ENCODE results near the gene LGALS7. TPM values are rescaled to one million over a fixed set of nuclear protein-coding genes. Genes with fewer than 3 reads are reported as not detected.

The LGALS7 gene
- total RNA-seq, 6 experiments from 2014 or later: not detected

DNA sequence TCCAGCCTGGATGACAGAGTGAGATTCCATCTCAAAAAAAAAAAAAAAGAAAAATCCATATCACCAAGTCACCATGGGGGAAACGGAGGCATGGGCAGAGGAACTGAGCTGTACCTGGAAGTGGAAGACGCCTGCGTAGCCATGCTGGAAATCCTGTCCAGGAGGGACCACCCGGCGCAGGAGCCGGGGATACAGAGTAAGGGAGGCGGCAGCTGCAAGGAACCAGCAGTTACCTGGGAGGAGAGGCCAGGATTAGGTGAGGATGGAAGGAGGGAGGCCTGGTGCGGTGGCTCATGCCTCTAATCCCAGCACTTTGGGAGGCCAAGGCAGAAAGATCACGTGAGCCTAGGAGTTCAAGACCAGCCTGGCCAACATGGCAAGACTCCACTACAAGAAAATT is 31.0 kb downstream of the LGALS7 start:
- Mint-ChIP-seq H3K9me3 (peaks cover 5% of the 10 kb centered on the region; the same call in 1 of the 2 replicates), H3K27ac (no peak overlapping the region), H3K4me3 (no peak overlapping the region), H3K36me3 (ENCODE audit: low read depth) (no peaks in the 10 kb centered on the region), H3K27me3 (ENCODE audit: insufficient read depth) (peaks cover 2% of the 10 kb centered on the region), H3K4me1 (ENCODE audit: low read depth) (no peaks in the 10 kb centered on the region)
- no peak for DNase-seq
- TF ChIP-seq, protein P1, sequence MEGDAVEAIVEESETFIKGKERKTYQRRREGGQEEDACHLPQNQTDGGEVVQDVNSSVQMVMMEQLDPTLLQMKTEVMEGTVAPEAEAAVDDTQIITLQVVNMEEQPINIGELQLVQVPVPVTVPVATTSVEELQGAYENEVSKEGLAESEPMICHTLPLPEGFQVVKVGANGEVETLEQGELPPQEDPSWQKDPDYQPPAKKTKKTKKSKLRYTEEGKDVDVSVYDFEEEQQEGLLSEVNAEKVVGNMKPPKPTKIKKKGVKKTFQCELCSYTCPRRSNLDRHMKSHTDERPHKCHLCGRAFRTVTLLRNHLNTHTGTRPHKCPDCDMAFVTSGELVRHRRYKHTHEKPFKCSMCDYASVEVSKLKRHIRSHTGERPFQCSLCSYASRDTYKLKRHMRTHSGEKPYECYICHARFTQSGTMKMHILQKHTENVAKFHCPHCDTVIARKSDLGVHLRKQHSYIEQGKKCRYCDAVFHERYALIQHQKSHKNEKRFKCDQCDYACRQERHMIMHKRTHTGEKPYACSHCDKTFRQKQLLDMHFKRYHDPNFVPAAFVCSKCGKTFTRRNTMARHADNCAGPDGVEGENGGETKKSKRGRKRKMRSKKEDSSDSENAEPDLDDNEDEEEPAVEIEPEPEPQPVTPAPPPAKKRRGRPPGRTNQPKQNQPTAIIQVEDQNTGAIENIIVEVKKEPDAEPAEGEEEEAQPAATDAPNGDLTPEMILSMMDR (IDR thresholded peaks at IDR 0.05): no peak

DNA sequence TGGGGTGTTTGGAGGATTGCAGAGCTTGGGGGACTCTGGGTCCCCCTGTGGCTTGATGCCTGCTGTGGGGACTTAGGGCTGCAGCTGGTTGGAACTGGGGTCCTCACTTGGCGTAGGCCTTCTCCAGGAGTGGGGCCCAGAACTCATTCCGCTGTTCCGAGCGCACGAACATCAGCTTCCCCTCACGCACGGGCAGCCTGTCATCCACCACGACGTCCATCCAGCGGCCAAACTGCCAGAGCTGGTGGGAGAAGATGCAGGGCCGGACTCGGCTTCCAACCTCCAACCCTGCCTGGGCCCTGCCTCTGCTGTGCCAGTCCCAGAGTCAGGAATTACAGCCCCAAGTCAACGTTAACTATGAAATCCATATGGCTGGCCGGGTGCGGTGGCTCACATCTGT is 31.6 kb downstream of the LGALS7 start:
- TF ChIP-seq, protein P1 (IDR thresholded peaks at IDR 0.05): no peak
- Mint-ChIP-seq H3K36me3 (ENCODE audit: low read depth) (no peaks in the 10 kb centered on the region), H3K4me3 (no peak overlapping the region), H3K4me1 (ENCODE audit: low read depth) (no peaks in the 10 kb centered on the region), H3K9me3 (peaks cover 5% of the 10 kb centered on the region; the same call in 1 of the 2 replicates), H3K27ac (no peak overlapping the region), H3K27me3 (ENCODE audit: insufficient read depth) (peaks cover 3% of the 10 kb centered on the region)
- no peak for DNase-seq

DNA sequence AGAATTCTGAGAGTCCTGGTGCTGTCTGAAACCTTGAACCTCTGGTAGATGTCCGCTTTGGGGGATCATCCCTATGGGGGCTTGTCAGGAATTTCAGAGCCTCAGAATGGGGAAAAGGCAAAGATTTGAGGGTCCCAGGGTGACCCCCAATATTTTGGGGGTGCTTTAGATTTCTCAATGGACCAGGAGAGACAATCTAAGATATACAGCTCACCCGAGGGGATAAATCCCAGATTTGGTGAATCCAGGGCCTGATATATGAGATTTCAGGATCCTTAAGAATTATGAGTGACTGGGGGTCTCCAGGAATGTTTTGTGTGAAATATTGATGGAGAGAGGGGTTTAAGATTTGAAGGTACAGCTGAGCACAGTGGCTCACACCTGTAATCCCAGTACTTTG is 32.4 kb downstream of the LGALS7 start:
- H3K36me3 Mint-ChIP-seq (ENCODE audit: low read depth): no peaks in the 10 kb centered on the region
- peaks cover 6% of the 10 kb centered on the region for H3K27me3 Mint-ChIP-seq (ENCODE audit: insufficient read depth)
- TF ChIP-seq, protein P1 (IDR thresholded peaks at IDR 0.05): no peak
- DNase-seq: no peak
- H3K27ac Mint-ChIP-seq: no peak overlapping the region
- peaks cover 5% of the 10 kb centered on the region; the same call in 1 of the 2 replicates for H3K9me3 Mint-ChIP-seq
- no peaks in the 10 kb centered on the region for H3K4me1 Mint-ChIP-seq (ENCODE audit: low read depth)
- H3K4me3 Mint-ChIP-seq: no peak overlapping the region

DNA sequence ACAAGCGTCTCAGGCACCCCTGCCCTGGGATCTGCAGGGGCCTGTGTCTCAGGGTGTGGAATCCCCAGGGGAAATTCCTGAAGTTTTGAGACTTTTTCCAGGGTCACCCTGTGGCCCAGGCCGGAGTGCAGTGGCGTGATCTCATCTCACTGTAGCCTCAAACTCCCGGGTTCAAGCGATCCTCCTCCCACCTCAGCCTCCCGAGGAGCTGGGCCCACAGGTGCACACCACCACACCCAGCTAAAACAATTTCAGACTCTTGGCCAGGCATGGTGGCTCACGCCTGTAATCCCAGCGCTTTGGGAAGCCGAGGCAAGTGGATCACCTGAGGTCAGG is 33.1 kb downstream of the LGALS7 start:
- peaks cover under 1% of the 10 kb centered on the region; the same call in 1 of the 2 replicates for H3K4me1 Mint-ChIP-seq (ENCODE audit: low read depth)
- TF ChIP-seq, protein P1 (IDR thresholded peaks at IDR 0.05): no peak
- H3K36me3 Mint-ChIP-seq (ENCODE audit: low read depth): no peaks in the 10 kb centered on the region

DNA sequence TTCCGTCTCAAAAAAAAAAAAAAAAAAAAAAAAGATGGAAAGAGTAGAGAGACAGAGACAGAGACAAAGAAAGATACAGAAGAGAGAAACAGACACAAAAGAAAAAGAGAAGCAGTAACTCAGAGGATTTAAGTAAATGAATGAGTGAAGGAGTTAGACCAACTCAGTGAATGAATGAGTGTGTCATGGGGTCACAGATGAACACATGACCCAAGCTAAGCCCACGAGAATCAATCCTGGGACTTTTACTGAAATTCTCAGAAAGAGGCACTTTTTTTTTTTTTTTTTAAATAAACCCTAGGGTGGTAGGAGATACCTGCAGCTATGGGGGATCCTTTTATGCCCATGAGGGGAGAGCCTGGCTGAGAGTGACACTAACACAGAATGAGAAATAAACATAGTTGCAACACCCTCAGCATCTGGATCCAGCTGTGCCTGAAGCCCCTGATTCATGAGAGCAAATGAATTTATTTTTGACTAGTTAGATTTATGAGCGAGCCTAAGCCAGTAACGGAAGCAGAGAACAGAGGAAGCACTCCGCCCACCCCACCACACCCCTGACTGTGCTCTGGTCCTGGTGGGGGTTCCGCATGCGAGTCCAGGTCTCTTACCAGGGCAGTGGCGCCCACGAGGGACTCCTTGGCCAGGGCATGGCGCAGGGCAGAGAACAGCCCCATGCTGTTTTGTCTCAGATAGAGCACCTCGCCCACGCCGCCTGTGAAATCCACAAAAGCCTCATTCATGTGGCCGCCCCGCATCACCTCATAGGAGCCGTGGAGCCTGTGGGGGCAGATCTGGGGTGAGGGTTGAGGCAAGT is 33.7 kb downstream of the LGALS7 start:
- TF ChIP-seq, protein P1 (IDR thresholded peaks at IDR 0.05): no peak
- H3K4me1 Mint-ChIP-seq (ENCODE audit: low read depth): peaks cover 6% of the 10 kb centered on the region; the same call in 1 of the 2 replicates
- DNase-seq: no peak

More for the DNA sequence above, 33.1 kb downstream of the LGALS7 start:
- Mint-ChIP-seq H3K27ac (no peak overlapping the region), H3K4me3 (no peak overlapping the region), H3K27me3 (ENCODE audit: insufficient read depth) (peaks cover 9% of the 10 kb centered on the region), H3K9me3 (peaks cover 5% of the 10 kb centered on the region; the same call in 1 of the 2 replicates)
- no peak for DNase-seq

More for the DNA sequence above, 33.7 kb downstream of the LGALS7 start:
- Mint-ChIP-seq H3K36me3 (ENCODE audit: low read depth) (no peaks in the 10 kb centered on the region), H3K4me3 (no peak overlapping the region), H3K27ac (no peak overlapping the region; the same call in 1 of the 2 replicates), H3K27me3 (ENCODE audit: insufficient read depth) (peaks cover 15% of the 10 kb centered on the region), H3K9me3 (peaks cover 5% of the 10 kb centered on the region; the same call in 1 of the 2 replicates)

All from HFFc6 (cell line).